Karpas-422 (cell line): ENCODE measurements around the gene CAPN5. TPM values are rescaled to one million over a fixed set of nuclear protein-coding genes. Genes with fewer than 3 reads are reported as not detected.

Source experiments
- DNase-seq: peaks from one replicate; pipeline ENCODE4 v3.0.0-alpha.2; 2015
- H2AFZ ChIP-seq: fragments of 200-600 bp; sonication (generic); 2 replicates; pipeline ENCODE4 v1.6.1; 2014; ENCODE audit warnings: antibody characterized with exemption, low read length, mixed read lengths
- H3K27ac ChIP-seq: fragments of 200-600 bp; sonication (generic); 2 replicates; pipeline ENCODE4 v1.5.1; 2014; ENCODE audit warnings: mild to moderate bottlenecking, low read length, moderate library complexity
- H3K27me3 ChIP-seq: fragments of 200-600 bp; sonication (generic); 2 replicates; pipeline ENCODE4 v1.6.1; 2014; ENCODE audit warnings: low read length, mixed read lengths
- H3K36me3 ChIP-seq: fragments of 200-600 bp; sonication (generic); 2 replicates; pipeline ENCODE4 v1.6.1; 2014; ENCODE audit warnings: low read length, mixed read lengths; ENCODE audit not compliant: insufficient read depth
- H3K4me1 ChIP-seq: fragments of 200-600 bp; sonication (generic); 2 replicates; pipeline ENCODE4 v1.6.1; 2014; ENCODE audit warnings: mild to moderate bottlenecking, low read length, mixed read lengths
- H3K4me2 ChIP-seq: fragments of 200-600 bp; sonication (generic); 2 replicates; pipeline ENCODE4 v1.6.1; 2014; ENCODE audit warnings: low read length, low read depth, mild to moderate bottlenecking; ENCODE audit not compliant: poor library complexity, severe bottlenecking
- H3K4me3 ChIP-seq: fragments of 200-600 bp; sonication (generic); 2 replicates; pipeline ENCODE4 v1.5.1; 2014; ENCODE audit warnings: mild to moderate bottlenecking, antibody characterized with exemption, low read length, mixed read lengths
- H3K79me2 ChIP-seq: fragments of 200-600 bp; sonication (generic); 2 replicates; pipeline ENCODE4 v1.6.1; 2014; ENCODE audit warnings: mild to moderate bottlenecking, low read length, mixed read lengths
- H3K9ac ChIP-seq: fragments of 200-600 bp; sonication (generic); 2 replicates; pipeline ENCODE4 v1.6.0; 2014; ENCODE audit warnings: low read length
- H3K9me2 ChIP-seq: fragments of 200-600 bp; sonication (generic), shearing (Covaris generic); replicated peaks from 2 replicates; pipeline ENCODE4 v1.6.0; 2014; ENCODE audit warnings: mild to moderate bottlenecking, low read length, moderate library complexity; ENCODE audit not compliant: insufficient read depth
- H3K9me3 ChIP-seq: fragments of 300-700, 200-600 bp; sonication (generic); 2 replicates; pipeline ENCODE4 v1.6.1; 2014; ENCODE audit warnings: low read length, mixed read lengths
- H4K20me1 ChIP-seq: fragments of 200-600 bp; sonication (generic); 2 replicates; pipeline ENCODE4 v1.6.1; 2014; ENCODE audit warnings: mild to moderate bottlenecking, antibody characterized with exemption, low read length, low read depth; ENCODE audit not compliant: insufficient read depth
- total RNA-seq: library from RNA; depleted of rRNA; stranded (reverse); fragments of >200 nt; shearing (Covaris generic); gene quantifications from 2 replicates; pipeline ENCODE4 v1.2.3, GENCODE V29; 2014; ENCODE audit warnings: low replicate concordance

CAPN5 gene
- total RNA-seq, 1 experiment from 2014 or later = 0.07 TPM

DNA sequence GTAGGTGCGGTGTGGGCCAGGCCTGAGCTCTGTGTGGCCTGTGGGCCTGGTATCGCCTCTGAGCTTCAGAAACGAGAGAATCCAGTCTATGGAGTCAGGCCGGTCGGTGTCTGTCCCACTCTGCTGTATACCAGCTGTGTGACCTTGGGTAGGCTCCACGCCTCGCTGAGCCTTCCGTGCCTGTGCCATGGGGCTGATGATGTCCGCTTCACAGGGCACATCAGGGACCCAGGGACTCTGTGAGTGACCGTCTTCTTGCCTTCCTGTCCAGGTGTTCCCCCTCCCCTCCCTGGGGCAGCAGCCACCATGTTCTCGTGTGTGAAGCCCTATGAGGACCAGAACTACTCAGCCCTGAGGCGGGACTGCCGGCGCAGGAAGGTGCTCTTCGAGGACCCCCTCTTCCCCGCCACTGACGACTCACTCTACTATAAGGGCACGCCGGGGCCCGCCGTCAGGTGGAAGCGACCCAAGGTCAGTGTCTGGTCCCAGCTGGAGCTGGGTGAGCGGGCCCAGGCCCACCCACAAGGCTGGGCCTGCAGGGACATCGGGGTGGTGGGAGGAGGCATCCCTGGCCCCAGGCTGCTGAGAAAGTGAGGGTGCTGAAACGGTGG, 17.9 kb downstream of the CAPN5 start:
- Histone ChIP-seq H3K4me1 (peaks cover 9% of the 10 kb centered on the region), H3K9me2 (no peaks in the 10 kb centered on the region), H3K9ac (no peak overlapping the region), H3K79me2 (no peaks in the 10 kb centered on the region), H3K36me3 (no peaks in the 10 kb centered on the region), H3K27me3 (no peaks in the 10 kb centered on the region), H3K9me3 (no peaks in the 10 kb centered on the region), H4K20me1 (no peaks in the 10 kb centered on the region), H3K4me2 (no peak overlapping the region), H2AFZ (no peak overlapping the region), H3K4me3 (no peak overlapping the region), H3K27ac (no peak overlapping the region)
- DNase-seq = no peak

DNA sequence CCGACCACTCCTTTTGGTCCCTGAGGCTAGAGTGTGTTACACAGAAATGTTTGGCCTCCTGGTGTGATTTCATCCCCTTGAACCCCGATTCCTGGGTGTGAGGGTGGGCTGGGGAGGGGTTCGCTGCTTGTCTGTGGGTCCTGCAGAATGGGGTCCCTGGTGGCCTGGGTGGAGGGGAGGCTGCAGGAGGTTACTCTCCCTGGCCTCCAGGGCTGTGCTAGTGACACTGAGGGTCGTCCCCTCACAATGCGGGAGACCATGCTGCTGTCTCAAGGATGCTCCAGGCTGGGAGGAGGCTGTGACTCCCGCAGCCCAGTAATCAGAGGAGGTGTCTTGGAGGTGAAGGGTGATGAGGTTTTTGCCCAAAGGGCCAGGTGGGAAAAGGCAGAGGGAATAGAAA, 18.9 kb downstream of the CAPN5 start:
- no peaks in the 10 kb centered on the region for H3K36me3 ChIP-seq
- no peaks in the 10 kb centered on the region for H3K9me2 ChIP-seq
- H3K9ac ChIP-seq = no peak overlapping the region
- H3K4me3 ChIP-seq = no peak overlapping the region
- no peak overlapping the region for H2AFZ ChIP-seq
- no peak overlapping the region for H3K4me2 ChIP-seq
- H3K27me3 ChIP-seq = no peaks in the 10 kb centered on the region
- no peaks in the 10 kb centered on the region for H4K20me1 ChIP-seq
- no peak for DNase-seq
- H3K79me2 ChIP-seq = no peaks in the 10 kb centered on the region
- H3K27ac ChIP-seq = no peak overlapping the region
- H3K4me1 ChIP-seq = no peaks in the 10 kb centered on the region
- H3K9me3 ChIP-seq = no peaks in the 10 kb centered on the region

DNA sequence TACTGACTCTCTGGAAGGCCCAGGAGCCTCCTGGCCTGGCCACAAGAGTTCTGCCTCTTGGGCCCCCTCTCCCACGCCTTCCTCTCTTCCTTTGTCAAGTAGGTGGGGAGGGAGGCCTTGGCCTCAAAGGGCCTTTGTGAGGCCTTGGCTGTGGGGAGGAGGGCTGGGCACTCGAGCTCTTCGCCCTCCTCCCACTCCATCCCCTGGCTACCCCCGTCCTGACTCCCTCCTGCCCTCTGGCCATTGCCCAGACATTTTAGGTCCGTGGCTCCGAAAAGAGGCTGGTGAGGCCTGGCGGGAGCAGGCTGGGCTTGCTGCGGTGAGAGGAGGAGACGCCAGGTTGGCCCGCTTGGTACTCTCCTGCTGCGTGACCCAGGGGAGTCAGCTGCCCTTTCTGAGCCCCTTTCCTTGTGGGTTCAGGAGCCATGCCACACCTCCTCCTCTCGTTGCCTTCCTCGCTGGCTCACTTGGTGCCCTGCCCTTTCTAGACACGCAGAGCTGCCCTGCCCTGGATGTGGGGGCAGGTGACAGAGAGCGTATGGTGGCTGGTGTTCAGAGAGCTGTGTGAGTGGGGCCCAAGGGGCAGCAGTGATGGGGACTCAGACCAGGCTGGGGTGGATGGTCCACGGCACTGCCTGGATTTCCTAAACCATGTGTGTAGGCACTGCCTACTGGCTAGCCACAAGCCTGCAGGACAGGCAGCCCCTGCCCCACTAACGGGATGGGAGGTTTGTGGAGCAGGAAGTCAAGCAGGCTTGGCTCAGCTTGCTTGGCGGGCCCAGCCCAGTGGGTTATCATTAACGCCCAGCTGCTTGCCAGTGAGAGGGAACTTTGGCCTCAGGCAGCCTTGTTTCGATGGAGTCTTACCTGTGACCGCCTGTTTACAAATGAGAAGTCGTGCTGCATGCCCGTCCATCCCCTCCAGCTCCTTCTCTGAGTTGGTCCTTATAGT, 20.0 kb downstream of the CAPN5 start:
- no peak for DNase-seq
- Histone ChIP-seq H3K27ac (no peak overlapping the region), H3K9me2 (no peaks in the 10 kb centered on the region), H2AFZ (no peak overlapping the region), H3K79me2 (no peaks in the 10 kb centered on the region), H3K4me2 (no peak overlapping the region), H3K9ac (no peak overlapping the region), H3K4me1 (no peaks in the 10 kb centered on the region), H3K9me3 (no peaks in the 10 kb centered on the region), H3K4me3 (no peak overlapping the region), H3K27me3 (no peaks in the 10 kb centered on the region), H4K20me1 (no peaks in the 10 kb centered on the region), H3K36me3 (no peaks in the 10 kb centered on the region)

DNA sequence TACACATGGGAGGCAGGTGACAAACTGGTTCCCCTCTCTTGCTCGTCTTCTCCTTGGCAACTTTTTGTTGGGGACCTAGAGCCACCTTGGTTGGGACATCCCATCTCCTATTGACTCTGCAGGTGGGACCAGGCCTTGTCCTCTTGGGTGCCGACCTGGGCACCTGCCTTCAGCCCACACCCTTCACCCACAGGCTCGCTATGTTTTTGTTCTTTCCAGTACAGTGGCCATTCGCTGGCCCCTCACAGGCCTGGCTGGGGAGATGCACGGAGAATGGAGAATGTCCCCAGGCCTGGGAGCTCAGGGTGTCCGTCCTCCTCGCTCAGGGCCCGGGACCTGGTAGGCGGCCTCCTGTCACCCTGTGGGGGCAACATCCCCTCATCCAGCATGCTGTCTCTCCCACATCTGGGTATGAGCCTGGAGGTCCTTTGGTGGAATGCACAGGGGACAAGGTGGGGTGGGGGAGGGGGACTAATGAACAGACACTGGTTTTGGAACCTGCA, 21.0 kb downstream of the CAPN5 start:
- Histone ChIP-seq H3K9me2 (no peaks in the 10 kb centered on the region), H4K20me1 (no peaks in the 10 kb centered on the region), H3K36me3 (no peaks in the 10 kb centered on the region), H3K27me3 (no peaks in the 10 kb centered on the region), H3K79me2 (no peaks in the 10 kb centered on the region), H3K9ac (no peak overlapping the region), H3K4me2 (no peak overlapping the region), H3K4me1 (no peaks in the 10 kb centered on the region), H2AFZ (no peak overlapping the region), H3K9me3 (no peaks in the 10 kb centered on the region), H3K27ac (no peak overlapping the region), H3K4me3 (no peak overlapping the region)
- DNase-seq = no peak

DNA sequence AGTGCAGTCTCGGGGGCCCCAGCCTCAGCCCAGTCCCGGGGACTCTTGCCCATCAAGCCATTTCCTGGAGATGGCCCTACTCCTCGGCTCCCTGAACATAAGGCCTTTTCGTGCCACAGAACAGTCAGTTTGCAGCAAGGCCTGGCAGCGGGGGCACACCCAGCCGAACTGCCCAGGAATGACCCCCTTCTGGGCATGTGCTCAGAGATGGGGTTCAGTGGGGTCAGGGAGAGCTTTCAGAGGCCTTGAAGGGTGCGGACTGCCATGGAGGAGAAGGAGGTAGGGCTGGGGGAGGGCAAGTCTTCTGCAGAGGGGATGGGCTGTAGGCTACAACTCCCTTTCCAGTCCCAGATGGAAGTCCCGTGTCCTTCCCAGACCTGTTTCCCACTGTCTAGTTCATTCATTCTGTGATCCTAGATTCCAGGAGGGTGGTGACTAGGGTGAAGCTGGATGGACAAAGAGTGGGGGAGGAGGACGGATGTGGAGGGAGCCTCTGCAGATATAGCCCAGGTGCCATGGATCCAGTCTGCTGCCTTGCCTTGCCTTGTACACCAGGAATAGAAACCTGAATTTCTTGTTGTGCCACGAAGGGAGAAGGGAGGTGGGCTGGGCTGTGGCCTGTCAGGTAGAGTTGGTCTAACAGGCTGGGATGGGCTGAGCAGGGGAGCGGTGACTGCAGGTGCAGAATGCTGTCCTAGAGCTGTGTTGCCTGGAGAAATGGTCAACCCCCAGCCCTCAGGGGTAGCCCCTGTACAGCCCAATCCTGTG, 21.6 kb downstream of the CAPN5 start:
- Histone ChIP-seq H3K27ac (no peak overlapping the region), H3K9ac (no peak overlapping the region), H2AFZ (no peak overlapping the region), H3K4me1 (no peaks in the 10 kb centered on the region), H4K20me1 (no peaks in the 10 kb centered on the region), H3K9me3 (no peaks in the 10 kb centered on the region), H3K27me3 (no peaks in the 10 kb centered on the region), H3K79me2 (no peaks in the 10 kb centered on the region), H3K4me3 (no peak overlapping the region), H3K36me3 (no peaks in the 10 kb centered on the region), H3K4me2 (no peak overlapping the region), H3K9me2 (no peaks in the 10 kb centered on the region)
- DNase-seq = no peak

DNA sequence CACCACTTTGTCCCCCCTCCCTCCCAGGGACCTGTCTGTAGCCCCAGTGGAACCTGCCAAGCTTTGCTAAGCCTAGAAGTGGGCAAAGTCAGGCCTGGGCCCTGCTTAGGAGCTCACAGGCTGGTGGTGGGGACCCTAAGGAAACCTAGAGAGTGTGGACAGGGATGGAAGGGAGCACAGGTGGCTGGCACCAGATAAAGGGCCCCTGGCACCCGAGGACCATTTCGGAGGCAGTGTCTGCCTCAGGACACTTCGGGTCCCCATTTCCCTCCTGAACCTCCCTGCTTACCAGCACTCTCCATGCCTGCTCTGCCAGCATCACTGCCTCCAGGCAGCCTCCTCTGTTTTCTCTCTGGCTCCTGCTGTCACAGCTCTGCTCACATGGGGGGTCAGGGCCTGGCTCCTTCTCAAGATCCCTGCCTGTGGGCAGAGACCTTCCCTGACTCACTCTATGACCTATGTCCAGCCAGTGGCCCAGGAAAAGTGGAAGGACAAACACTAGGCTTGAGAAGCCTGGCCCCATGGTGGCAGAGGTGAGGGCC, 22.3 kb downstream of the CAPN5 start:
- Histone ChIP-seq H3K27me3 (no peaks in the 10 kb centered on the region), H3K36me3 (no peaks in the 10 kb centered on the region), H3K9ac (no peak overlapping the region), H3K4me1 (no peaks in the 10 kb centered on the region), H3K4me2 (no peak overlapping the region), H3K4me3 (no peak overlapping the region), H4K20me1 (no peaks in the 10 kb centered on the region), H3K9me2 (no peaks in the 10 kb centered on the region), H3K79me2 (no peaks in the 10 kb centered on the region), H2AFZ (no peak overlapping the region), H3K27ac (no peak overlapping the region), H3K9me3 (no peaks in the 10 kb centered on the region)
- no peak for DNase-seq

DNA sequence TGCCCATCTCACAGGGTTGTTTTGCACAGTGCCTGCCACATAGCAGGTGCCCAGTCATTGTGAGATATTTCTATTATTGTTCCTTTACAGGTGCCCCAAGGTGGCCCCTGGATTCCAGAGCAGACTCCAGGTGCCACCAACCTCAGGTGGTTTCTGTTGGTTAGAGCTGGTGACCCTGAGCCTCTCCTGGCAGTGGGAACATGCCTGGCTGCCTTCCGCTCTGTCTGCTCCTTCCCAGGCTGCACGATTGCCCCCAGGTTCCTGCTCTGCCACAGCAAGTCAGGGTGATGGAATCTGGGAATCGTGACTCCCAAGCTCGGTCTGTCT, 23.2 kb downstream of the CAPN5 start:
- H3K9ac ChIP-seq = no peak overlapping the region

More for the DNA sequence above, 23.2 kb downstream of the CAPN5 start:
- Histone ChIP-seq H3K36me3 (no peaks in the 10 kb centered on the region), H3K9me3 (no peaks in the 10 kb centered on the region), H3K79me2 (no peaks in the 10 kb centered on the region), H4K20me1 (no peaks in the 10 kb centered on the region; the same call in 1 of the 2 replicates), H3K27ac (no peak overlapping the region), H3K27me3 (no peaks in the 10 kb centered on the region), H3K4me2 (no peak overlapping the region), H3K4me3 (no peak overlapping the region), H3K4me1 (no peaks in the 10 kb centered on the region), H3K9me2 (no peaks in the 10 kb centered on the region), H2AFZ (no peak overlapping the region)
- no peak for DNase-seq
